CD4-positive, alpha-beta T cell (primary cell): ENCODE measurements around the gene RNASEH2B. TPM values are rescaled to one million over a fixed set of nuclear protein-coding genes. Genes with fewer than 3 reads are reported as not detected.

ENCODE experiments used
- ATAC-seq: fragments of 200-7000 bp; cut with Tn5 transposase; one replicate; pipeline ENCODE4 v1.10.0; 2022; ENCODE audit warnings: mild to moderate bottlenecking; ENCODE audit not compliant: poor library complexity
- CTCF ChIA-PET: fragments of 350-600 bp; sonication (Branson Sonifier 250); formaldehyde crosslinking; loops from one replicate; lab custom pipeline; 2021; ENCODE audit warnings: antibody characterized with exemption, inconsistent platforms; lab: Charles Lee
- POLR2A ChIA-PET: fragments of 350-600 bp; sonication (Branson Sonifier 250); formaldehyde crosslinking; loops from one replicate; lab custom pipeline; 2021; ENCODE audit warnings: antibody characterized with exemption, inconsistent platforms; lab: Charles Lee
- DNase-seq, 14 experiments: peaks; one replicate each; pipeline ENCODE4 v3.0.0-alpha.2; 2013 to 2020; ENCODE audit warnings: mixed read lengths in 2 of 14
- H3K27ac ChIP-seq, 2 donors: one replicate each; pipeline versions ENCODE4 v1.5.1 to v1.7.0; 2013; ENCODE audit warnings: low read length in 2 of 2, low read depth in 1 of 2, mild to moderate bottlenecking in 1 of 2
- H3K27me3 ChIP-seq, 2 experiments: 1 replicate in 1 of 2; 2 replicates in 1 of 2; pipeline versions ENCODE4 v1.6.1 to v1.7.0; 2013; ENCODE audit warnings: low read length in 2 of 2, control low read depth in 1 of 2, mild to moderate bottlenecking in 1 of 2, moderate library complexity in 1 of 2; ENCODE audit not compliant: insufficient read depth in 2 of 2, control insufficient read depth in 1 of 2
- H3K36me3 ChIP-seq: one replicate; pipeline ENCODE4 v1.6.1; 2013; ENCODE audit warnings: low read length, control low read depth; ENCODE audit not compliant: insufficient read depth
- H3K4me1 ChIP-seq: one replicate; pipeline ENCODE4 v1.6.1; 2013; ENCODE audit warnings: low read length, control low read depth; ENCODE audit not compliant: insufficient read depth
- H3K4me3 ChIP-seq: one replicate; pipeline ENCODE4 v1.5.1; 2013; ENCODE audit warnings: mild to moderate bottlenecking, low read length, moderate library complexity
- H3K9me3 ChIP-seq, 2 experiments: 1 replicate in 1 of 2; 2 replicates in 1 of 2; pipeline versions ENCODE4 v1.6.1 to v1.7.0; 2013; ENCODE audit warnings: low read length in 2 of 2, mild to moderate bottlenecking in 2 of 2, control low read depth in 1 of 2, moderate library complexity in 1 of 2; ENCODE audit not compliant: control insufficient read depth in 1 of 2, insufficient read depth in 1 of 2
- H3K27ac Mint-ChIP-seq: one replicate; pipeline ENCODE4 v1.8.0; 2020; ENCODE audit warnings: mixed read lengths
- H3K27me3 Mint-ChIP-seq: one replicate; pipeline ENCODE4 v1.8.0; 2021; ENCODE audit warnings: mixed read lengths
- H3K36me3 Mint-ChIP-seq: one replicate; pipeline ENCODE4 v1.8.0; 2021; ENCODE audit warnings: low read depth, mixed read lengths
- H3K4me1 Mint-ChIP-seq: one replicate; pipeline ENCODE4 v1.8.0; 2021; ENCODE audit warnings: low read depth, mixed read lengths
- H3K4me3 Mint-ChIP-seq: one replicate; pipeline ENCODE4 v1.8.0; 2020; ENCODE audit warnings: mild to moderate bottlenecking, mixed read lengths
- H3K9me3 Mint-ChIP-seq: one replicate; pipeline ENCODE4 v1.8.0; 2020; ENCODE audit warnings: mixed read lengths
- CTCF ChIP-seq: fragments of 200-600 bp; IDR thresholded peaks from one replicate; pipeline ENCODE4 v1.8.0; 2022; ENCODE audit warnings: antibody characterized with exemption, mild to moderate bottlenecking
- intact Hi-C, 2 experiments: fragments of 100-400 bp; cut with DNase I in 1 of 2; cut with micrococcal nuclease in 1 of 2; formaldehyde crosslinking; loops; one replicate each; pipeline versions ENCODE4 v1.15.1 to v1.9.0; 2023 to 2025; cut with DNase I, micrococcal nuclease
- total RNA-seq, 174 experiments: library from RNA in 2 of 174; stranded (reverse) in 2 of 174; gene quantifications; one replicate each; pipeline ENCODE4 v1.2.3 and lab custom pipeline; 2021 to 2026

Gene RNASEH2B
- total RNA-seq, 2 experiments from 2014 or later, result 68.4 to 74.6 TPM

- no peaks in the 10 kb centered on the region for H3K9me3 Mint-ChIP-seq
- no peak for TF ChIP-seq CTCF
- H3K36me3 ChIP-seq, result no peaks in the 10 kb centered on the region
- POLR2A ChIA-PET, result no interaction called here
- intact Hi-C loops, result no loop called here
- DNase-seq, result no peak
- H3K27ac Mint-ChIP-seq, result no peak overlapping the region
- no peak overlapping the region for H3K4me3 Mint-ChIP-seq
- CTCF ChIA-PET, result no interaction called here
- H3K36me3 Mint-ChIP-seq, result peaks cover under 1% of the 10 kb centered on the region
- no peaks in the 10 kb centered on the region for H3K27me3 Mint-ChIP-seq
- no peak overlapping the region for H3K4me3 ChIP-seq
- peaks cover 27% of the 10 kb centered on the region for H3K4me1 Mint-ChIP-seq
- no peak for ATAC-seq
- H3K4me1 ChIP-seq, result peaks cover 12% of the 10 kb centered on the region
- H3K27ac ChIP-seq, result no peak overlapping the region
- no peaks in the 10 kb centered on the region for H3K27me3 ChIP-seq
- no peaks in the 10 kb centered on the region for H3K9me3 ChIP-seq
Observed at GRCh38 chr13:50888362-50888761, 21.2 kb upstream of the RNASEH2B start.

- peaks cover 5% of the 10 kb centered on the region for H3K36me3 Mint-ChIP-seq
- no peak overlapping the region for H3K4me3 ChIP-seq
- no peak for DNase-seq
- peaks cover 3% of the 10 kb centered on the region for H3K9me3 Mint-ChIP-seq
- peaks cover 37% of the 10 kb centered on the region for H3K4me1 Mint-ChIP-seq
- no peak overlapping the region for H3K27ac ChIP-seq
- no peak for TF ChIP-seq CTCF
- peaks cover 17% of the 10 kb centered on the region for H3K4me1 ChIP-seq
- H3K36me3 ChIP-seq, result no peaks in the 10 kb centered on the region
- ChIA-PET CTCF (no interaction called here), POLR2A (no interaction called here)
- no peaks in the 10 kb centered on the region for H3K27me3 Mint-ChIP-seq
- intact Hi-C loops, result no loop called here
- H3K27me3 ChIP-seq, result no peaks in the 10 kb centered on the region
- H3K9me3 ChIP-seq, result no peaks in the 10 kb centered on the region
- H3K4me3 Mint-ChIP-seq, result no peak overlapping the region
- H3K27ac Mint-ChIP-seq, result no peak overlapping the region
- ATAC-seq, result no peak
Observed at GRCh38 chr13:50889317-50889716, 20.3 kb upstream of the RNASEH2B start.

- H3K4me3 ChIP-seq, result no peak overlapping the region
Observed at GRCh38 chr13:50891206-50891605, 18.4 kb upstream of the RNASEH2B start.

More at GRCh38 chr13:50891206-50891605, 18.4 kb upstream of the RNASEH2B start:
- ChIA-PET CTCF (interaction anchor here (0.7 to 2.1 kb wide), 3 partner anchors 19 to 894 kb away, joined by 3 to 10 read pairs (median 3); partner anchors contain the start of gene TRIM13), POLR2A (interaction anchor here (0.8 to 7.1 kb wide), 8 partner anchors 12 to 1099 kb away, joined by 3 to 113 read pairs (median 14); partner anchors contain the start of genes KPNA3, RNASEH2B and TRIM13)
- Histone ChIP-seq H3K36me3 (no peaks in the 10 kb centered on the region), H3K9me3 (no peaks in the 10 kb centered on the region), H3K27me3 (no peaks in the 10 kb centered on the region), H3K4me1 (peaks cover 19% of the 10 kb centered on the region), H3K27ac (no peak overlapping the region)
- ATAC-seq, result no peak
- Mint-ChIP-seq H3K4me3 (peak overlapping the region; percentile 57), H3K27me3 (no peaks in the 10 kb centered on the region), H3K4me1 (peaks cover 43% of the 10 kb centered on the region), H3K27ac (peak overlapping the region; percentile 84), H3K36me3 (peaks cover 5% of the 10 kb centered on the region), H3K9me3 (peaks cover 6% of the 10 kb centered on the region)
- no peak for TF ChIP-seq CTCF
- intact Hi-C loops, result loop anchor here in 1 of 2 experiments (5.0 kb wide), 1 partner anchor 759 kb away; no protein-coding TSS in a partner anchor
- DNase-seq, result no peak
